Neural progenitor cell (in vitro differentiated cells): Measurements from ENCODE around the gene RUSF1. TPM values are rescaled to one million over a fixed set of nuclear protein-coding genes. Genes with fewer than 3 reads are reported as not detected.

Source experiments
- DNase-seq: peaks from one replicate; pipeline ENCODE4 v3.0.0-alpha.2; 2016; ENCODE audit warnings: low spot score
- H2AFZ ChIP-seq: fragments of 200-600 bp; sonication (generic); replicated peaks from 2 replicates; pipeline ENCODE4 v1.6.1; 2016; ENCODE audit warnings: antibody characterized with exemption
- H3F3A ChIP-seq: fragments of 200-600 bp; sonication (generic); 2 replicates; pipeline ENCODE4 v1.6.1; 2016; ENCODE audit warnings: antibody characterized with exemption, low read depth
- H3K27ac ChIP-seq: fragments of 200-600 bp; sonication (generic); 2 replicates; pipeline ENCODE4 v1.5.1; 2016; ENCODE audit warnings: mild to moderate bottlenecking
- H3K27me3 ChIP-seq: fragments of 200-600 bp; sonication (generic); 2 replicates; pipeline ENCODE4 v1.6.1; 2016; ENCODE audit warnings: mild to moderate bottlenecking, moderate library complexity
- H3K36me3 ChIP-seq: fragments of 200-600 bp; sonication (generic); 2 replicates; pipeline ENCODE4 v1.5.1; 2016
- H3K4me1 ChIP-seq: fragments of 200-600 bp; sonication (generic); 2 replicates; pipeline ENCODE4 v1.6.1; 2016; ENCODE audit warnings: mixed run types
- H3K4me2 ChIP-seq: fragments of 200-600 bp; sonication (generic); 2 replicates; pipeline ENCODE4 v1.6.1; 2016
- H3K4me3 ChIP-seq: fragments of 200-600 bp; sonication (generic); 2 replicates; pipeline ENCODE4 v1.5.1; 2016
- H3K79me2 ChIP-seq: fragments of 200-600 bp; sonication (generic); 2 replicates; pipeline ENCODE4 v1.6.1; 2016; ENCODE audit warnings: low read depth
- H3K9ac ChIP-seq: fragments of 200-600 bp; sonication (generic); 2 replicates; pipeline ENCODE4 v1.6.1; 2016
- H3K9me3 ChIP-seq: fragments of 200-600 bp; sonication (generic); 2 replicates; pipeline ENCODE4 v1.5.1; 2016; ENCODE audit warnings: low read depth
- H4K20me1 ChIP-seq: fragments of 200-600 bp; sonication (generic); 2 replicates; pipeline ENCODE4 v1.6.1; 2016; ENCODE audit warnings: low read depth
- H3K27ac Mint-ChIP-seq: 3 replicates; pipeline ENCODE4 v1.8.0; 2021; ENCODE audit warnings: mixed read lengths
- H3K27me3 Mint-ChIP-seq: 2 replicates; pipeline ENCODE4 v1.8.0; 2022; ENCODE audit warnings: low read depth, mild to moderate bottlenecking, inconsistent platforms, moderate library complexity, mixed read lengths; ENCODE audit not compliant: insufficient read depth
- H3K36me3 Mint-ChIP-seq: 3 replicates; pipeline ENCODE4 v1.8.0; 2021; ENCODE audit warnings: mixed read lengths
- H3K4me1 Mint-ChIP-seq: 3 replicates; pipeline ENCODE4 v1.8.0; 2021; ENCODE audit warnings: mixed read lengths
- H3K4me3 Mint-ChIP-seq: 3 replicates; pipeline ENCODE4 v1.8.0; 2021; ENCODE audit warnings: mild to moderate bottlenecking, moderate library complexity, mixed read lengths
- H3K9me3 Mint-ChIP-seq: 3 replicates; pipeline ENCODE4 v1.8.0; 2020; ENCODE audit warnings: mixed read lengths
- EZH2 ChIP-seq: fragments of 200-600 bp; sonication (generic); IDR thresholded peaks from 2 replicates; pipeline ENCODE4 v1.6.1; 2017; ENCODE audit warnings: antibody characterized with exemption, mild to moderate bottlenecking, moderate library complexity
- EZH2phosphoT487 ChIP-seq: fragments of 200-600 bp; sonication (generic); IDR thresholded peaks from 2 replicates; pipeline ENCODE4 v1.6.1; 2017; ENCODE audit warnings: antibody characterized with exemption
- total RNA-seq: library from RNA; depleted of rRNA; stranded (reverse); fragments of >200 nt; gene quantifications from 2 replicates; pipeline ENCODE4 v1.2.3, GENCODE V29; 2015; ENCODE audit warnings: low replicate concordance
- TF ChIP-seq, protein P1 (sequence below): fragments of 200-600 bp; sonication (generic); IDR thresholded peaks from 2 replicates; pipeline ENCODE4 v1.5.1; 2017; ENCODE audit warnings: antibody characterized with exemption, mild to moderate bottlenecking

RUSF1 gene
- total RNA-seq, 1 donor from 2014 or later: 11.5 TPM

DNA sequence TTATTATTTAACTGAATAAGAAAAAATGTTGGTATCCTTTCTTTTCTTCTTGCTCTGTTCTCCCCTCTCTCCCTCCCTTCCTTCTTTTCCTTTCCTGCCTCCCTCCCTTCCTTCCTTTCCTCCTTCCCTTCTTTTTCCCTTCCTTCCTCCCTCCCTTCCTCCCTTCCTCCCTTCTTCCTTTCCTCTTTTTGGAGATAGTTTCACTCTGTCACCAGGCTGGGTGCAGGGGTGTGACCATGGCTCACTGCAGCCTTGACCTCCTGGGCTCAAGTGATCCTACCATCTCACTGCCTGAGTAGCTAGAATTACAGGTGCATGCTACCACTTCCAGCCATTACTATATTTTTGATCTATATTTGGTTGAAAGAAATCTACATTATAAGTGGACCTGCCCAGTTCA, 5.7 kb upstream of the RUSF1 start:
- H3K27me3 ChIP-seq: no peaks in the 10 kb centered on the region
- no peak overlapping the region for H3K27ac Mint-ChIP-seq
- H3K9me3 ChIP-seq: no peaks in the 10 kb centered on the region
- no peak overlapping the region for H3K4me3 ChIP-seq
- H3K9me3 Mint-ChIP-seq: no peaks in the 10 kb centered on the region
- H3K79me2 ChIP-seq: no peaks in the 10 kb centered on the region
- H4K20me1 ChIP-seq: no peaks in the 10 kb centered on the region
- DNase-seq: no peak
- no peaks in the 10 kb centered on the region for H3K36me3 Mint-ChIP-seq
- no peak overlapping the region for H3K9ac ChIP-seq
- no peak overlapping the region for H3K27ac ChIP-seq
- peaks cover 7% of the 10 kb centered on the region for H3K4me1 Mint-ChIP-seq
- H3F3A ChIP-seq: no peaks in the 10 kb centered on the region
- H3K4me3 Mint-ChIP-seq: no peak overlapping the region
- H3K4me2 ChIP-seq: no peak overlapping the region
- H2AFZ ChIP-seq: no peak overlapping the region
- peaks cover 7% of the 10 kb centered on the region for H3K4me1 ChIP-seq
- H3K36me3 ChIP-seq: no peaks in the 10 kb centered on the region
- no peak for TF ChIP-seq EZH2
- TF ChIP-seq, protein P1, sequence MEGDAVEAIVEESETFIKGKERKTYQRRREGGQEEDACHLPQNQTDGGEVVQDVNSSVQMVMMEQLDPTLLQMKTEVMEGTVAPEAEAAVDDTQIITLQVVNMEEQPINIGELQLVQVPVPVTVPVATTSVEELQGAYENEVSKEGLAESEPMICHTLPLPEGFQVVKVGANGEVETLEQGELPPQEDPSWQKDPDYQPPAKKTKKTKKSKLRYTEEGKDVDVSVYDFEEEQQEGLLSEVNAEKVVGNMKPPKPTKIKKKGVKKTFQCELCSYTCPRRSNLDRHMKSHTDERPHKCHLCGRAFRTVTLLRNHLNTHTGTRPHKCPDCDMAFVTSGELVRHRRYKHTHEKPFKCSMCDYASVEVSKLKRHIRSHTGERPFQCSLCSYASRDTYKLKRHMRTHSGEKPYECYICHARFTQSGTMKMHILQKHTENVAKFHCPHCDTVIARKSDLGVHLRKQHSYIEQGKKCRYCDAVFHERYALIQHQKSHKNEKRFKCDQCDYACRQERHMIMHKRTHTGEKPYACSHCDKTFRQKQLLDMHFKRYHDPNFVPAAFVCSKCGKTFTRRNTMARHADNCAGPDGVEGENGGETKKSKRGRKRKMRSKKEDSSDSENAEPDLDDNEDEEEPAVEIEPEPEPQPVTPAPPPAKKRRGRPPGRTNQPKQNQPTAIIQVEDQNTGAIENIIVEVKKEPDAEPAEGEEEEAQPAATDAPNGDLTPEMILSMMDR: no peak
- no peak for TF ChIP-seq EZH2phosphoT487
- H3K27me3 Mint-ChIP-seq: peaks cover 7% of the 10 kb centered on the region

DNA sequence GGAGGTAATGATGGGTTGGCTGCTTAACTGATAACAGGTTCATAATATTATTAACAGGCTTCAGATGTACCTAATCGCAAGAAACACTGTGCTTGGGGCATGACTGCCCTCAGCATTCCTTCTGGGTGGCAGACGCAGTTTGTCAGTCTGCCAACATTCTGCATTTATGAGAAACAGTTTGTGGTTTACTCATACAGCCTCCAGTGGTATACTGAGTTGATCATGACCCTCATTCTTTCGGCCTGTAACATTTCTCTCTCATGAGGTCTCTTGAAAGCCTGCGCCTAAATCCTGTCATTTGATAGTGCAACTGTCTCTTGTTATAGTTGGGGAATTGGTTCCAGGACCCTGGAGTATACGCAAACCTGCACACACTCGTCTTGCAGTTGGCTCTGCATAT, 4.9 kb upstream of the RUSF1 start:
- no peak overlapping the region for H3K9ac ChIP-seq
- H3K27me3 ChIP-seq: no peaks in the 10 kb centered on the region
- H3K4me1 ChIP-seq: peaks cover 7% of the 10 kb centered on the region
- Mint-ChIP-seq H3K27ac (no peak overlapping the region), H3K9me3 (no peaks in the 10 kb centered on the region), H3K4me3 (no peak overlapping the region), H3K27me3 (peaks cover 7% of the 10 kb centered on the region), H3K36me3 (no peaks in the 10 kb centered on the region), H3K4me1 (peaks cover 11% of the 10 kb centered on the region)
- H3K9me3 ChIP-seq: no peaks in the 10 kb centered on the region
- H3K27ac ChIP-seq: no peak overlapping the region
- no peaks in the 10 kb centered on the region for H3F3A ChIP-seq
- no peak for DNase-seq
- H2AFZ ChIP-seq: no peak overlapping the region
- H3K79me2 ChIP-seq: no peaks in the 10 kb centered on the region
- H4K20me1 ChIP-seq: no peaks in the 10 kb centered on the region
- H3K4me2 ChIP-seq: no peak overlapping the region
- TF ChIP-seq EZH2phosphoT487: no peak
- TF ChIP-seq EZH2: no peak
- TF ChIP-seq, protein P1: no peak
- H3K4me3 ChIP-seq: no peak overlapping the region
- no peaks in the 10 kb centered on the region for H3K36me3 ChIP-seq

DNA sequence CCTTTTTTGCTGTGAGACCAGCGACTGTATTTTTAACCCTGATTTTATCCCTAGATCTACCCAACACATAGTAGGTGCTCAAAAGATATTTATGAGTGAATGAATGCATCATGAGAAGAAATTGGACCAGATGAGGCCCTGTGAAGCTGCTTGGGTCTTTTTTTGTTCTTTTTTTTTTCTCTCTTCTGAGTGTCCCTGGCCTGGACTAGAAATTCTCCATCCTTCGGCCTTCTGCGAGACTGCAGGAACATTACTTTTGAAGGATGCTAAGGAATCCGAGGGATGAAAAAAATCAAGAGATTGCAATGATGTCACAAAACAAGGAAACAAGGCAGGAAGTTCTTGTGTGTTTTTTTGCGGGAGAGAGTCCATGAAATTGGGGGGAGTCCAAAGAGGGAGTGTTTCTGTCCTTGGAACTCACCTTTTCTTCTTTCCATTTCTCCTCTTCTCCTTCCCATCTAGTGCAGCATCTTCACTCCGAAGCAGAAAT, 560 bp upstream of the RUSF1 start:
- peak overlapping the region; percentile 94 for H3K4me3 Mint-ChIP-seq
- H3K4me3 ChIP-seq: peak overlapping the region; percentile 96
- peak overlapping the region; percentile 71 for H2AFZ ChIP-seq
- H3K36me3 ChIP-seq: no peaks in the 10 kb centered on the region
- peaks cover 15% of the 10 kb centered on the region for H3K79me2 ChIP-seq
- H3K27ac ChIP-seq: peak overlapping the region; percentile 48
- H3K36me3 Mint-ChIP-seq: no peaks in the 10 kb centered on the region
- H3K4me1 Mint-ChIP-seq: peaks cover 22% of the 10 kb centered on the region
- peak overlapping the region; percentile 81 for H3K9ac ChIP-seq
- H3K4me1 ChIP-seq: peaks cover 13% of the 10 kb centered on the region
- no peaks in the 10 kb centered on the region for H3K9me3 ChIP-seq
- peaks cover 8% of the 10 kb centered on the region for H3K27me3 Mint-ChIP-seq
- no peaks in the 10 kb centered on the region for H3K27me3 ChIP-seq
- no peaks in the 10 kb centered on the region for H4K20me1 ChIP-seq
- H3K9me3 Mint-ChIP-seq: no peaks in the 10 kb centered on the region
- peak overlapping the region; percentile 96 for H3K27ac Mint-ChIP-seq
- no peaks in the 10 kb centered on the region for H3F3A ChIP-seq
- no peak for DNase-seq
- H3K4me2 ChIP-seq: peak overlapping the region; percentile 98
- TF ChIP-seq, protein P1: no peak
- TF ChIP-seq EZH2phosphoT487 (no peak), EZH2 (no peak)
